Measurements from ENCODE around the gene ESR1.

DNA sequence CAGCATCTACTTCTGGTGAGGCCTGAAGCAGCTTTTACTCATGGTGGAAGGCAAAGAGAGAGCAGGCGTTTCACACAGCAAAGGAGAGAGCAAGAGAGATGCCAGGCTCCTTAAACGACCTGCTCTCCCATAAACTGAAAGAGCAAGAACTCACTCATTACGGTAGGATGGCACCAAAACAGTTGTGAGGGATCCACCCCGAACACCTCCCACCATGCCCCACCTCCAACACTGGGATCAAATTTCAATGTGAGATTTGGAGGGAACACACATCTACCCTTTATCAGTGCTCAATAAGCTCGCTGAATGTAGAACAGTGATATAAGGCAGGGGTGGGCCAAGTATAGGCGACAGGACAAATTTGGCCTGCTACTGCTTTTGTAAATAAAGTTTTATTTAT is 244.6 kb downstream of the ESR1 start:
- TF ChIP-seq, protein P1, sequence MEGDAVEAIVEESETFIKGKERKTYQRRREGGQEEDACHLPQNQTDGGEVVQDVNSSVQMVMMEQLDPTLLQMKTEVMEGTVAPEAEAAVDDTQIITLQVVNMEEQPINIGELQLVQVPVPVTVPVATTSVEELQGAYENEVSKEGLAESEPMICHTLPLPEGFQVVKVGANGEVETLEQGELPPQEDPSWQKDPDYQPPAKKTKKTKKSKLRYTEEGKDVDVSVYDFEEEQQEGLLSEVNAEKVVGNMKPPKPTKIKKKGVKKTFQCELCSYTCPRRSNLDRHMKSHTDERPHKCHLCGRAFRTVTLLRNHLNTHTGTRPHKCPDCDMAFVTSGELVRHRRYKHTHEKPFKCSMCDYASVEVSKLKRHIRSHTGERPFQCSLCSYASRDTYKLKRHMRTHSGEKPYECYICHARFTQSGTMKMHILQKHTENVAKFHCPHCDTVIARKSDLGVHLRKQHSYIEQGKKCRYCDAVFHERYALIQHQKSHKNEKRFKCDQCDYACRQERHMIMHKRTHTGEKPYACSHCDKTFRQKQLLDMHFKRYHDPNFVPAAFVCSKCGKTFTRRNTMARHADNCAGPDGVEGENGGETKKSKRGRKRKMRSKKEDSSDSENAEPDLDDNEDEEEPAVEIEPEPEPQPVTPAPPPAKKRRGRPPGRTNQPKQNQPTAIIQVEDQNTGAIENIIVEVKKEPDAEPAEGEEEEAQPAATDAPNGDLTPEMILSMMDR (IDR thresholded peaks at IDR 0.05), result no peak
- TF ChIP-seq POLR2AphosphoS5 (IDR thresholded peaks at IDR 0.05), result no peak
- TF ChIP-seq POLR2A (IDR thresholded peaks at IDR 0.05), result no peak

Data from upper lobe of left lung (tissue), 4 donors.